HCT116 (cell line): ENCODE data around the gene DYNC1LI1. TPM values are rescaled to one million over a fixed set of nuclear protein-coding genes. Genes with fewer than 3 reads are reported as not detected.
A peak's percentile ranks its signal among the peaks of the same experiment; 100 is the strongest.

ENCODE experiments used
- ATAC-seq: fragments of 200-7000 bp; cut with Tn5 transposase; 2 replicates; pipeline ENCODE4 v1.9.1; 2020; ENCODE audit warnings: mild to moderate bottlenecking, moderate library complexity
- BruUV-seq: library from RNA; stranded (reverse); fragments of 400-500 nt; replicated peaks from 2 replicates; lab custom pipeline; 2021; lab: Mats Ljungman, UMichigan
- CTCF ChIA-PET: fragments of 300-600 bp; sonication (Branson Sonifier 250); formaldehyde crosslinking; loops from one replicate; lab custom pipeline; 2021; ENCODE audit warnings: antibody characterized with exemption; lab: Charles Lee
- POLR2A ChIA-PET: fragments of 300-600, 350-600 bp; sonication (Branson Sonifier 250); formaldehyde crosslinking; loops from one replicate; lab custom pipeline; 2021; ENCODE audit warnings: antibody characterized with exemption; lab: Charles Lee
- RAD21 ChIA-PET, 2 experiments: fragments of 300-600 bp; sonication (Branson Sonifier 250); formaldehyde crosslinking; loops; one replicate each; lab custom pipeline; 2023; ENCODE audit warnings: low total read pairs in 2 of 2; ENCODE audit not compliant: uncharacterized antibody in 2 of 2, unreplicated experiment in 2 of 2, low non-redundant PET in 1 of 2; lab: Charles Lee
- DNase-seq: peaks from one replicate; pipeline ENCODE4 v3.0.0-alpha.2; 2010; ENCODE audit warnings: low read depth, low spot score
- H2AFZ ChIP-seq: fragments of 200-600 bp; shearing (Covaris generic), sonication (generic); 2 replicates; pipeline ENCODE4 v1.6.1; 2017; ENCODE audit warnings: low read depth, mixed run types, mixed read lengths, antibody characterized with exemption, low read length; ENCODE audit not compliant: poor library complexity, severe bottlenecking
- H3K27ac ChIP-seq: 2 replicates; pipeline ENCODE4 v1.5.1; 2012; ENCODE audit warnings: low read depth, low read length
- H3K27me3 ChIP-seq: fragments of 200-600 bp; sonication (generic); 2 replicates; pipeline ENCODE4 v1.6.1; 2016; ENCODE audit warnings: mixed run types, low read length, mixed read lengths; ENCODE audit not compliant: insufficient read depth
- H3K36me3 ChIP-seq, 2 experiments: fragments of 200-500 bp in 1 of 2; fragments of 200-600 bp in 1 of 2; sonication (Bioruptor generic) in 1 of 2; sonication (generic) in 1 of 2; 2 replicates each; pipeline versions ENCODE4 v1.5.1 to v1.6.1; 2014 to 2016; ENCODE audit warnings: low read length in 2 of 2, inconsistent platforms in 1 of 2, mixed read lengths in 1 of 2, mixed run types in 1 of 2; ENCODE audit not compliant: insufficient read depth in 2 of 2, control insufficient read depth in 1 of 2
- H3K4me1 ChIP-seq, 2 experiments: fragments of 200-600 bp in 1 of 2; sonication (generic) in 1 of 2; 2 replicates each; pipeline versions ENCODE4 v1.5.1 to v1.6.1; 2012 to 2017; ENCODE audit warnings: low read length in 2 of 2, inconsistent platforms in 1 of 2, mild to moderate bottlenecking in 1 of 2, mixed read lengths in 1 of 2, mixed run types in 1 of 2, moderate library complexity in 1 of 2; ENCODE audit not compliant: insufficient read depth in 2 of 2, control insufficient read depth in 1 of 2
- H3K4me2 ChIP-seq: fragments of 200-600 bp; sonication (generic); 2 replicates; pipeline ENCODE4 v1.6.1; 2017; ENCODE audit warnings: mixed run types, low read length, mixed read lengths
- H3K4me3 ChIP-seq, 2 experiments: fragments of 200-600 bp in 1 of 2; sonication (generic) in 1 of 2; replicated peaks in 1 of 2; 2 replicates each; pipeline ENCODE4 v1.5.1; 2011 to 2016; ENCODE audit warnings: low read length in 2 of 2, control low read depth in 1 of 2, low read depth in 1 of 2, mild to moderate bottlenecking in 1 of 2, mixed read lengths in 1 of 2, mixed run types in 1 of 2
- H3K79me2 ChIP-seq: fragments of 200-600 bp; sonication (generic); 2 replicates; pipeline ENCODE4 v1.6.1; 2017; ENCODE audit warnings: mild to moderate bottlenecking, mixed run types, low read length, moderate library complexity, mixed read lengths; ENCODE audit not compliant: insufficient read depth
- H3K9ac ChIP-seq: fragments of 200-600 bp; sonication (generic); 2 replicates; pipeline ENCODE4 v1.6.1; 2016; ENCODE audit warnings: low read length, mixed read lengths
- H3K9me2 ChIP-seq: fragments of 200-600 bp; sonication (generic), shearing (Covaris generic); 2 replicates; pipeline ENCODE4 v1.6.1; 2017; ENCODE audit warnings: mixed run types, mild to moderate bottlenecking, moderate library complexity; ENCODE audit not compliant: insufficient read depth
- H3K9me3 ChIP-seq, 2 experiments: fragments of 200-500 bp in 1 of 2; fragments of 200-600 bp in 1 of 2; sonication (Bioruptor generic) in 1 of 2; sonication (generic) in 1 of 2; 2 replicates each; pipeline ENCODE4 v1.6.1; 2014 to 2017; ENCODE audit warnings: low read length in 2 of 2, mixed read lengths in 2 of 2, inconsistent platforms in 1 of 2, low read depth in 1 of 2, mild to moderate bottlenecking in 1 of 2, mixed run types in 1 of 2, moderate library complexity in 1 of 2; ENCODE audit not compliant: control insufficient read depth in 1 of 2, insufficient read depth in 1 of 2
- H4K20me1 ChIP-seq: fragments of 200-600 bp; sonication (generic), shearing (Covaris generic); 2 replicates; pipeline ENCODE4 v1.6.1; 2017; ENCODE audit warnings: mixed run types, mild to moderate bottlenecking, moderate library complexity; ENCODE audit not compliant: insufficient read depth
- ATF3 ChIP-seq: IDR thresholded peaks from 2 replicates; pipeline ENCODE4 v1.6.1; 2012
- CEBPB ChIP-seq: IDR thresholded peaks from 2 replicates; pipeline ENCODE4 v1.6.1; 2012; ENCODE audit warnings: low read depth
- CTCF ChIP-seq, 3 experiments: fragments of 200-600 bp in 1 of 3; sonication (generic) in 1 of 3; IDR thresholded peaks in 2 of 3; conservative IDR thresholded peaks in 1 of 3; 2 replicates each; pipeline ENCODE4 v1.5.1; 2012 to 2017; ENCODE audit warnings: low read depth in 2 of 3, low read length in 2 of 3, antibody characterized with exemption in 1 of 3, borderline replicate concordance in 1 of 3, control low read depth in 1 of 3, mild to moderate bottlenecking in 1 of 3, mixed read lengths in 1 of 3, mixed run types in 1 of 3, moderate library complexity in 1 of 3; ENCODE audit not compliant: insufficient read depth in 1 of 3
- EGR1 ChIP-seq: IDR thresholded peaks from 2 replicates; pipeline ENCODE4 v1.6.1; 2012; ENCODE audit warnings: low read depth
- ELF1 ChIP-seq: IDR thresholded peaks from 2 replicates; pipeline ENCODE4 v1.6.1; 2012; ENCODE audit warnings: low read depth, borderline replicate concordance
- EZH2 ChIP-seq: fragments of 200-600 bp; sonication (generic); IDR thresholded peaks from 2 replicates; pipeline ENCODE4 v1.6.1; 2017; ENCODE audit warnings: antibody characterized with exemption, mixed run types
- FOSL1 ChIP-seq: IDR thresholded peaks from 2 replicates; pipeline ENCODE4 v1.6.1; 2012; ENCODE audit warnings: low read depth
- JUND ChIP-seq: IDR thresholded peaks from 2 replicates; pipeline ENCODE4 v1.6.1; 2012
- POLR2A ChIP-seq: IDR thresholded peaks from 2 replicates; pipeline ENCODE4 v1.7.0; 2011; ENCODE audit warnings: borderline replicate concordance; ENCODE audit not compliant: insufficient read depth, insufficient read length; ENCODE audit errors: extremely low read depth
- POLR2AphosphoS5 ChIP-seq: IDR thresholded peaks from 2 replicates; pipeline ENCODE4 v1.6.1; 2011; ENCODE audit warnings: mild to moderate bottlenecking, low read depth, low read length, moderate library complexity
- RAD21 ChIP-seq: IDR thresholded peaks from 2 replicates; pipeline ENCODE4 v1.6.1; 2012; ENCODE audit warnings: low read depth, mild to moderate bottlenecking
- YY1 ChIP-seq: IDR thresholded peaks from 2 replicates; pipeline ENCODE4 v1.6.1; 2011; ENCODE audit warnings: low read length, low read depth, moderate library complexity, mild to moderate bottlenecking; ENCODE audit not compliant: insufficient replicate concordance; ENCODE audit errors: extremely low read depth
- ZNF274 ChIP-seq: fragments of 200-500 bp; sonication (Bioruptor generic); IDR thresholded peaks from 2 replicates; pipeline ENCODE4 v1.6.1; 2014; ENCODE audit warnings: mild to moderate bottlenecking, low read depth, low read length, inconsistent platforms
- intact Hi-C: fragments of 100-400 bp; cut with micrococcal nuclease; formaldehyde crosslinking; loops from 2 replicates; pipeline ENCODE4 v1.10.0; 2022
- total RNA-seq: library from RNA; stranded (reverse); gene quantifications from one replicate; pipeline ENCODE4 v1.2.1, GENCODE V29; 2021; ENCODE audit not compliant: unreplicated experiment
- TF ChIP-seq, protein P1 (sequence below): IDR thresholded peaks from 2 replicates; pipeline ENCODE4 v1.6.1; 2012
- TF ChIP-seq, protein P2 (sequence below): IDR thresholded peaks from 2 replicates; pipeline ENCODE4 v1.6.1; 2011; ENCODE audit warnings: mild to moderate bottlenecking, low read length, moderate library complexity; ENCODE audit not compliant: insufficient replicate concordance; ENCODE audit errors: extremely low read depth

DYNC1LI1 gene
- total RNA-seq, 1 experiment from 2014 or later, result 39.4 TPM

DNA sequence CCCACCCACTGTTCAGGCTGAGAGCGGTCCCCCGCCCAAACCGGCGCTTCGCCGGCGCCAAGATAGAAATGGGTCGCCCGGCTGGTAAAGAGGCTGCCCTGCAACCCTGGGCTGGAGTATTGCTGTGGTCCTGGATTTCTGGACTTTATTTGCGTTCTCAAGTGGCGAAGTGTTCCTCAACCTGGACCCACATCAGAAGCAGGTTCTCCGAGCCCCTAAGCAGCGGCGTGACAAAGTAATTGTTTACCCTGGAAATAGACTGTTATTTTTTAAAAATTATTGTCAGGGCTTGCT is 481 bp upstream of the DYNC1LI1 start:
- peak overlapping the region; percentile 78 for H3K4me2 ChIP-seq
- CTCF ChIA-PET, result no interaction called here
- H3K27ac ChIP-seq, result peak overlapping the region; percentile 97
- no peak for DNase-seq
- peaks cover 7 to 20% of the 10 kb centered on the region in 2 experiments; a peak in 3 of 4 replicates for H3K4me1 ChIP-seq
- intact Hi-C loops, result loop anchor here (5.0 kb wide), 1 partner anchor 179 kb away; the partner anchor contains the start of gene CMTM7
- RAD21 ChIA-PET, result no interaction called here
- no peaks in the 10 kb centered on the region for H3K27me3 ChIP-seq
- TF ChIP-seq YY1 (no peak), FOSL1 (no peak), JUND (no peak), EZH2 (no peak), ELF1 (no peak), POLR2AphosphoS5 (no peak), CTCF (IDR thresholded peaks at IDR 0.05 in 2 of 3, conservative IDR thresholded peaks at IDR 0.05 in 1 of 3; ENCODE audit: borderline replicate concordance in 1 of 3, insufficient read depth in 1 of 3, low read depth in 2 of 3, low read length in 2 of 3) (no peak), ATF3 (no peak), POLR2A (no peak), EGR1 (no peak), ZNF274 (no peak), CEBPB (no peak), RAD21 (no peak)
- TF ChIP-seq, protein P1, sequence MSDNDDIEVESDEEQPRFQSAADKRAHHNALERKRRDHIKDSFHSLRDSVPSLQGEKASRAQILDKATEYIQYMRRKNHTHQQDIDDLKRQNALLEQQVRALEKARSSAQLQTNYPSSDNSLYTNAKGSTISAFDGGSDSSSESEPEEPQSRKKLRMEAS, result no peak
- TF ChIP-seq, protein P2, sequence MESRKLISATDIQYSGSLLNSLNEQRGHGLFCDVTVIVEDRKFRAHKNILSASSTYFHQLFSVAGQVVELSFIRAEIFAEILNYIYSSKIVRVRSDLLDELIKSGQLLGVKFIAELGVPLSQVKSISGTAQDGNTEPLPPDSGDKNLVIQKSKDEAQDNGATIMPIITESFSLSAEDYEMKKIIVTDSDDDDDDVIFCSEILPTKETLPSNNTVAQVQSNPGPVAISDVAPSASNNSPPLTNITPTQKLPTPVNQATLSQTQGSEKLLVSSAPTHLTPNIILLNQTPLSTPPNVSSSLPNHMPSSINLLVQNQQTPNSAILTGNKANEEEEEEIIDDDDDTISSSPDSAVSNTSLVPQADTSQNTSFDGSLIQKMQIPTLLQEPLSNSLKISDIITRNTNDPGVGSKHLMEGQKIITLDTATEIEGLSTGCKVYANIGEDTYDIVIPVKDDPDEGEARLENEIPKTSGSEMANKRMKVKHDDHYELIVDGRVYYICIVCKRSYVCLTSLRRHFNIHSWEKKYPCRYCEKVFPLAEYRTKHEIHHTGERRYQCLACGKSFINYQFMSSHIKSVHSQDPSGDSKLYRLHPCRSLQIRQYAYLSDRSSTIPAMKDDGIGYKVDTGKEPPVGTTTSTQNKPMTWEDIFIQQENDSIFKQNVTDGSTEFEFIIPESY, result no peak
- H3K79me2 ChIP-seq, result peaks cover 38% of the 10 kb centered on the region
- no peaks in the 10 kb centered on the region for H3K9me3 ChIP-seq
- no peaks in the 10 kb centered on the region for H3K9me2 ChIP-seq
- H3K9ac ChIP-seq, result peak overlapping the region; percentile 92
- H3K4me3 ChIP-seq, result peak overlapping the region; percentile 79 to 87
- peaks cover 0 to 3% of the 10 kb centered on the region in 2 experiments; a peak in 1 of 4 replicates for H3K36me3 ChIP-seq
- TSS peak; percentile 84 for BruUV-seq
- H4K20me1 ChIP-seq, result no peaks in the 10 kb centered on the region
- ATAC-seq, result peak; percentile 60
- POLR2A ChIA-PET, result no interaction called here
- peak overlapping the region; percentile 46 for H2AFZ ChIP-seq
